Measurements from ENCODE around the gene IL1RL2. TPM values are rescaled to one million over a fixed set of nuclear protein-coding genes. Genes with fewer than 3 reads are reported as not detected.
A peak's percentile ranks its signal among the peaks of the same experiment; 100 is the strongest.

IL1RL2 gene
- total RNA-seq, 1 donor from 2014 or later, result not detected

DNA sequence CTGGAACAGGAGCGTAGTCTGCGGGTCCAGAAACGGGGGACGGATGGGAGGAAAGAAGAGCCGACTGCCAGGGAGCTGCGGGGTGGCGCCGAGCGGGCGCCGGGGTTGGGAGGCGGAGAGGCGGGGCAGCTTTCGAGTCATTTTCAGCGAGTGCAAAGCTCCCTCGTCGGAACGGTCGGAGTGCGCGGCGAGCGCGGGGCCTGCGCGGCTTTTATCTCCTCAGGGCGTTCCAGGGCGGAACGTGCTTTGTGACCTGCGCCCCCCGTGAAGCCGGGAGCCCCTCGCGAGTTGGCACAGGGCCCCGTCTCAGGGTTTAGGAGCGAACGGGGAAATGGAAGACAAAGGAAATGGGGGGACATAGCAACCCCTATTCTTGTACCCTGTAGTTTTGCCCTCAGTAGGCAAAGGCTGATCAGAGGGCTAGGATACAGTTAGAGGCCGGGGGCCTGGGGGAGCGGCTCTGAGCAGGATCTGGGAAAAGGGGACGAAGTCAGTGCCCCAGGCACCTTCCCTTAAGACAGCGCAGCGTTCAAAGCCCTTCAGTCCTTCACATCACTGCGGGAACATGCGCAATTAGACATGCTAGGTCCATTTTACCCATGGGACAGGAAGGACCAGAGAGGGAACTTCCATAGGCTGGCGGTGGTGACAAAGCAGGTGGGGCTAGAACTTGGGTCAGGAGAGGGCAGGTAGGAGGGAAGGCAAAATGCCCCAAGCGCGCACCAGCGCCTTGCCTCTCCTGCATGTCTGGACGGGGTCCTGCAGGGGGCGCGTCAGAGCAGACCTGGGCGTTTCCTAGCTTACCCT, 64.4 kb downstream of the IL1RL2 start:
- TF ChIP-seq, protein P1, sequence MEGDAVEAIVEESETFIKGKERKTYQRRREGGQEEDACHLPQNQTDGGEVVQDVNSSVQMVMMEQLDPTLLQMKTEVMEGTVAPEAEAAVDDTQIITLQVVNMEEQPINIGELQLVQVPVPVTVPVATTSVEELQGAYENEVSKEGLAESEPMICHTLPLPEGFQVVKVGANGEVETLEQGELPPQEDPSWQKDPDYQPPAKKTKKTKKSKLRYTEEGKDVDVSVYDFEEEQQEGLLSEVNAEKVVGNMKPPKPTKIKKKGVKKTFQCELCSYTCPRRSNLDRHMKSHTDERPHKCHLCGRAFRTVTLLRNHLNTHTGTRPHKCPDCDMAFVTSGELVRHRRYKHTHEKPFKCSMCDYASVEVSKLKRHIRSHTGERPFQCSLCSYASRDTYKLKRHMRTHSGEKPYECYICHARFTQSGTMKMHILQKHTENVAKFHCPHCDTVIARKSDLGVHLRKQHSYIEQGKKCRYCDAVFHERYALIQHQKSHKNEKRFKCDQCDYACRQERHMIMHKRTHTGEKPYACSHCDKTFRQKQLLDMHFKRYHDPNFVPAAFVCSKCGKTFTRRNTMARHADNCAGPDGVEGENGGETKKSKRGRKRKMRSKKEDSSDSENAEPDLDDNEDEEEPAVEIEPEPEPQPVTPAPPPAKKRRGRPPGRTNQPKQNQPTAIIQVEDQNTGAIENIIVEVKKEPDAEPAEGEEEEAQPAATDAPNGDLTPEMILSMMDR (IDR thresholded peaks at IDR 0.05; ENCODE audit: unreplicated experiment), result peak; percentile 73
- Mint-ChIP-seq H3K36me3 (ENCODE audit: insufficient read depth) (no peaks in the 10 kb centered on the region), H3K27me3 (peaks cover 37% of the 10 kb centered on the region), H3K4me1 (ENCODE audit: low read depth) (peaks cover 4% of the 10 kb centered on the region), H3K9me3 (ENCODE audit: low read depth) (no peaks in the 10 kb centered on the region), H3K4me3 (ENCODE audit: low read depth) (peak overlapping the region; percentile 73), H3K27ac (no peak overlapping the region)
- DNase-seq (ENCODE audit: low spot score, unreplicated experiment), result no peak

DNA sequence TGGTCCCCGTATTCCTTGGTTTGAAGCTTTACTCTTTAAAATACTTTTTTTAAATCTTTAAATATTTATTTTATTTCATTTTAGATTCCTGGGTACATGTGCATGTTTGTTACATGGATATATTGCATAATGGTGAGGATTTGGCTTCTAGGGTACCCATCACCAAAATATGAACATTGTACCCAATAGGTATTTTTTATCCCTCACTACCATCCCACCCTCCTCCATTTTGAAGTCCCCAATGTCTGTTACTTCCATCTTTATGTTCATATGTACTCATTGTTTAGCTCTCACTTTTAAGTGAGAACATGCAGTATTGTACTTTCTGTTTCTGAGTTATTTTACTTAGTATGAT, 65.0 kb downstream of the IL1RL2 start:
- H3K36me3 Mint-ChIP-seq (ENCODE audit: insufficient read depth), result no peaks in the 10 kb centered on the region
- H3K4me1 Mint-ChIP-seq (ENCODE audit: low read depth), result peaks cover 6% of the 10 kb centered on the region
- no peak overlapping the region for H3K4me3 Mint-ChIP-seq (ENCODE audit: low read depth)
- TF ChIP-seq, protein P1 (IDR thresholded peaks at IDR 0.05; ENCODE audit: unreplicated experiment), result no peak
- DNase-seq (ENCODE audit: low spot score, unreplicated experiment), result no peak
- no peak overlapping the region for H3K27ac Mint-ChIP-seq
- peaks cover 37% of the 10 kb centered on the region for H3K27me3 Mint-ChIP-seq
- H3K9me3 Mint-ChIP-seq (ENCODE audit: low read depth), result no peaks in the 10 kb centered on the region

DNA sequence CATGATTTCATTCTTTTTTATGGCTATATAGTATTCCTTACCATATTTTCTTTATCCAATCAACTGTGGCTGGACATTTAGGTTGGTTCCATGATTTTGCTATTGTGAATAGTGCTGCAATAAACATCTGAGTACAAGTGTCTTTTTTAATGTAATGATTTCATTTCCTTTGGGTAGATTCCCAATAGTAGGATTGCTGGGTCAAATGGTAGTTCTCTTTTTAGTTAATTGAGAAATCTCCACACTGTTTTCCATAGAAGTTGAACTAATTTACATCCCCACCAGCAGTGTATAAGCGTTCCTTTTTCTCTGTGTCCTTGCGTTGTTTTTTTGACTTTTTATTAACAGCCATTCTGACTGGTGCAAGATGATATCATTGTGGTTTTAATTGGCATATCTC, 65.4 kb downstream of the IL1RL2 start:
- Mint-ChIP-seq H3K27ac (no peak overlapping the region), H3K36me3 (ENCODE audit: insufficient read depth) (no peaks in the 10 kb centered on the region), H3K27me3 (peaks cover 35% of the 10 kb centered on the region), H3K4me3 (ENCODE audit: low read depth) (no peak overlapping the region), H3K4me1 (ENCODE audit: low read depth) (peaks cover 6% of the 10 kb centered on the region), H3K9me3 (ENCODE audit: low read depth) (no peaks in the 10 kb centered on the region)
- no peak for DNase-seq (ENCODE audit: low spot score, unreplicated experiment)
- TF ChIP-seq, protein P1 (IDR thresholded peaks at IDR 0.05; ENCODE audit: unreplicated experiment), result no peak

DNA sequence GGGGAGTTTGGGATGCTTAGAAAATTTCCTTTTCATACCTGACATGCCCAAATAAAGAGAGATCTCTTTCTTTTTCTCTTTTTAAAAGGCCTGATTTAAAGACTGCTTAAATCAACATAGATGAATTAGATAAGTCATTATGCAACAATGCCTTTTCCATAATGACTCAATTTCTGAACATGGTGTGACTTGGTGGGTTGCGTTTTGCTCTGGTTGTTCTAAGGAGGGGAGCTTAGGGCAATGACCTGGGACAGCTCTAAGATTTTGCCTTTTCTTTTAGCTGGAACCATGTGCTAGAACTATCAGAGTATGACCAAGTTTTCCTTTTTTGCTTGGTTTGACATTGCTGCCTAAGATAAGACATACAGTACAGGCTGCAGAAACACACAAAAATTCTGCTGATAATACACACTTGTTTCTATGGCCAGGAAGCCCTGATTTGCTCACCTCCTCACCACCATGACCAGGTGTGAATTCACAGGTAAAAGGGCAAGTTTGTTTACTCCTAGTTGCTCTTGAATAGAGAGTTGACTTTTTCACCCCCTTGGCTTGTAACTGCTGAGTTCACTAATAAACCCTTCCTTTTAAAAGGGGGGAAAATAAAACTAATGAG, 66.4 kb downstream of the IL1RL2 start:
- H3K4me1 Mint-ChIP-seq (ENCODE audit: low read depth), result peaks cover 6% of the 10 kb centered on the region
- TF ChIP-seq, protein P1 (IDR thresholded peaks at IDR 0.05; ENCODE audit: unreplicated experiment), result no peak
- H3K27ac Mint-ChIP-seq, result no peak overlapping the region
- DNase-seq (ENCODE audit: low spot score, unreplicated experiment), result no peak
- H3K4me3 Mint-ChIP-seq (ENCODE audit: low read depth), result no peak overlapping the region
- no peaks in the 10 kb centered on the region for H3K36me3 Mint-ChIP-seq (ENCODE audit: insufficient read depth)
- peaks cover 35% of the 10 kb centered on the region for H3K27me3 Mint-ChIP-seq
- H3K9me3 Mint-ChIP-seq (ENCODE audit: low read depth), result no peaks in the 10 kb centered on the region

DNA sequence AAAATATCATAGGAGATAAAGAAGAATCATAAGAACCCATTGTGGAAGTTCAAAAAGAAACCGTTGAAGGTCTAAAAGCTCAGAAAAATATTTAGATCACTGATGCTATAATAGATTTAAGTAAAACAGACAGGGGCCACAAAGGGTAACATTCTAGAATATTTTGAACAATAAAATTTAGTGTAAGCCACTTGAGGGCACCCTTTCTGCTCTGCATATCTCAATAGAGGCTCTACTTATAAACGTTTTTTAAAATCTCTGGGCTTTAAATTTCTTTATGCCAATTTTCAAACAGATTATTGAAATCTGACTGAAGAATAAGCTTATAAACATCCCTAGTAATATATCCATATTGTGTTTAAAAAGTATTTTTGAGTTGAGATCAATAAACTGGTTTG, 66.9 kb downstream of the IL1RL2 start:
- DNase-seq (ENCODE audit: low spot score, unreplicated experiment), result no peak
- H3K9me3 Mint-ChIP-seq (ENCODE audit: low read depth), result no peaks in the 10 kb centered on the region
- no peaks in the 10 kb centered on the region for H3K36me3 Mint-ChIP-seq (ENCODE audit: insufficient read depth)
- no peak overlapping the region for H3K4me3 Mint-ChIP-seq (ENCODE audit: low read depth)
- peaks cover 34% of the 10 kb centered on the region for H3K27me3 Mint-ChIP-seq
- TF ChIP-seq, protein P1 (IDR thresholded peaks at IDR 0.05; ENCODE audit: unreplicated experiment), result no peak
- no peak overlapping the region for H3K27ac Mint-ChIP-seq
- peaks cover 6% of the 10 kb centered on the region for H3K4me1 Mint-ChIP-seq (ENCODE audit: low read depth)

Measured in progenitor cell of endocrine pancreas (in vitro differentiated cells).